ENCODE measurements around the gene VPS13C.

The VPS13C gene

GRCh38 chr15:61997786-61998185, 62.5 kb downstream of the VPS13C start:
- no peak for TF ChIP-seq JUND (IDR thresholded peaks at IDR 0.05; ENCODE audit: low read depth)

GRCh38 chr15:61996056-61996635, 64.1 kb downstream of the VPS13C start:
- no peak for TF ChIP-seq JUND (IDR thresholded peaks at IDR 0.05; ENCODE audit: low read depth)
- in situ Hi-C loops (cut with HindIII; ENCODE audit: low pct_unique_long_range_greater_than_20kb, low sequenced_read_pairs) = no loop called here

More at GRCh38 chr15:61997786-61998185, 62.5 kb downstream of the VPS13C start:
- peak in 1 of 2 experiments; percentile 2 for DNase-seq (ENCODE audit: low read depth in 1 of 2, low spot score in 1 of 2)
- in situ Hi-C loops (cut with HindIII; ENCODE audit: low pct_unique_long_range_greater_than_20kb, low sequenced_read_pairs) = no loop called here

GRCh38 chr15:61994216-61994615, 66.0 kb downstream of the VPS13C start:
- in situ Hi-C loops (cut with HindIII; ENCODE audit: low pct_unique_long_range_greater_than_20kb, low sequenced_read_pairs) = no loop called here

More at GRCh38 chr15:61996056-61996635, 64.1 kb downstream of the VPS13C start:
- no peak for DNase-seq (ENCODE audit: low read depth in 1 of 2, low spot score in 1 of 2)

GRCh38 chr15:61992518-61992917, 67.7 kb downstream of the VPS13C start:
- no peak for TF ChIP-seq JUND (IDR thresholded peaks at IDR 0.05; ENCODE audit: low read depth)
- in situ Hi-C loops (cut with HindIII; ENCODE audit: low pct_unique_long_range_greater_than_20kb, low sequenced_read_pairs) = no loop called here
- DNase-seq (ENCODE audit: low read depth in 1 of 2, low spot score in 1 of 2) = no peak

More at GRCh38 chr15:61994216-61994615, 66.0 kb downstream of the VPS13C start:
- no peak for TF ChIP-seq JUND (IDR thresholded peaks at IDR 0.05; ENCODE audit: low read depth)
- DNase-seq (ENCODE audit: low read depth in 1 of 2, low spot score in 1 of 2) = no peak

- DNase-seq (ENCODE audit: low read depth in 1 of 2, low spot score in 1 of 2) = no peak
- no peak for TF ChIP-seq JUND (IDR thresholded peaks at IDR 0.05; ENCODE audit: low read depth)
- in situ Hi-C loops (cut with HindIII; ENCODE audit: low pct_unique_long_range_greater_than_20kb, low sequenced_read_pairs) = no loop called here
These were observed 70.6 kb downstream of the VPS13C start for GRCh38 chr15:61989667-61990066.

- DNase-seq (ENCODE audit: low read depth in 1 of 2, low spot score in 1 of 2) = no peak
- in situ Hi-C loops (cut with HindIII; ENCODE audit: low pct_unique_long_range_greater_than_20kb, low sequenced_read_pairs) = no loop called here
- TF ChIP-seq JUND (IDR thresholded peaks at IDR 0.05; ENCODE audit: low read depth) = no peak
These were observed 72.4 kb downstream of the VPS13C start for GRCh38 chr15:61987824-61988223.

- no peak for DNase-seq (ENCODE audit: low read depth in 1 of 2, low spot score in 1 of 2)
- TF ChIP-seq JUND (IDR thresholded peaks at IDR 0.05; ENCODE audit: low read depth) = no peak
- in situ Hi-C loops (cut with HindIII; ENCODE audit: low pct_unique_long_range_greater_than_20kb, low sequenced_read_pairs) = no loop called here
These were observed 77.2 kb downstream of the VPS13C start for GRCh38 chr15:61983081-61983480.

GRCh38 chr15:61978225-61978624, 82.0 kb downstream of the VPS13C start:
- in situ Hi-C loops (cut with HindIII; ENCODE audit: low pct_unique_long_range_greater_than_20kb, low sequenced_read_pairs) = no loop called here
- no peak for DNase-seq (ENCODE audit: low read depth in 1 of 2, low spot score in 1 of 2)
- no peak for TF ChIP-seq JUND (IDR thresholded peaks at IDR 0.05; ENCODE audit: low read depth)

GRCh38 chr15:61974759-61975158, 85.5 kb downstream of the VPS13C start:
- in situ Hi-C loops (cut with HindIII; ENCODE audit: low pct_unique_long_range_greater_than_20kb, low sequenced_read_pairs) = no loop called here
- no peak for TF ChIP-seq JUND (IDR thresholded peaks at IDR 0.05; ENCODE audit: low read depth)
- peak in 1 of 2 experiments; percentile 13 for DNase-seq (ENCODE audit: low read depth in 1 of 2, low spot score in 1 of 2)

GRCh38 chr15:61974118-61974517, 86.1 kb downstream of the VPS13C start:
- TF ChIP-seq JUND (IDR thresholded peaks at IDR 0.05; ENCODE audit: low read depth) = no peak
- no peak for DNase-seq (ENCODE audit: low read depth in 1 of 2, low spot score in 1 of 2)
- in situ Hi-C loops (cut with HindIII; ENCODE audit: low pct_unique_long_range_greater_than_20kb, low sequenced_read_pairs) = no loop called here

- DNase-seq (ENCODE audit: low read depth in 1 of 2, low spot score in 1 of 2) = peak in 1 of 2 experiments; percentile 4
- no peak for TF ChIP-seq JUND (IDR thresholded peaks at IDR 0.05; ENCODE audit: low read depth)
- in situ Hi-C loops (cut with HindIII; ENCODE audit: low pct_unique_long_range_greater_than_20kb, low sequenced_read_pairs) = no loop called here
These were observed 108.3 kb downstream of the VPS13C start for GRCh38 chr15:61951949-61952348.

GRCh38 chr15:61946778-61947177, 113.5 kb downstream of the VPS13C start:
- TF ChIP-seq JUND (IDR thresholded peaks at IDR 0.05; ENCODE audit: low read depth) = no peak
- DNase-seq (ENCODE audit: low read depth in 1 of 2, low spot score in 1 of 2) = no peak
- in situ Hi-C loops (cut with HindIII; ENCODE audit: low pct_unique_long_range_greater_than_20kb, low sequenced_read_pairs) = no loop called here

GRCh38 chr15:61943992-61944391, 116.3 kb downstream of the VPS13C start:
- TF ChIP-seq JUND (IDR thresholded peaks at IDR 0.05; ENCODE audit: low read depth) = no peak
- in situ Hi-C loops (cut with HindIII; ENCODE audit: low pct_unique_long_range_greater_than_20kb, low sequenced_read_pairs) = no loop called here
- DNase-seq (ENCODE audit: low read depth in 1 of 2, low spot score in 1 of 2) = no peak

GRCh38 chr15:61938249-61938648, 122.0 kb downstream of the VPS13C start:
- in situ Hi-C loops (cut with HindIII; ENCODE audit: low pct_unique_long_range_greater_than_20kb, low sequenced_read_pairs) = no loop called here
- no peak for TF ChIP-seq JUND (IDR thresholded peaks at IDR 0.05; ENCODE audit: low read depth)
- no peak for DNase-seq (ENCODE audit: low read depth in 1 of 2, low spot score in 1 of 2)
